Measurements from ENCODE around the gene GPR87.

GPR87 gene, protein sequence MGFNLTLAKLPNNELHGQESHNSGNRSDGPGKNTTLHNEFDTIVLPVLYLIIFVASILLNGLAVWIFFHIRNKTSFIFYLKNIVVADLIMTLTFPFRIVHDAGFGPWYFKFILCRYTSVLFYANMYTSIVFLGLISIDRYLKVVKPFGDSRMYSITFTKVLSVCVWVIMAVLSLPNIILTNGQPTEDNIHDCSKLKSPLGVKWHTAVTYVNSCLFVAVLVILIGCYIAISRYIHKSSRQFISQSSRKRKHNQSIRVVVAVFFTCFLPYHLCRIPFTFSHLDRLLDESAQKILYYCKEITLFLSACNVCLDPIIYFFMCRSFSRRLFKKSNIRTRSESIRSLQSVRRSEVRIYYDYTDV

DNA sequence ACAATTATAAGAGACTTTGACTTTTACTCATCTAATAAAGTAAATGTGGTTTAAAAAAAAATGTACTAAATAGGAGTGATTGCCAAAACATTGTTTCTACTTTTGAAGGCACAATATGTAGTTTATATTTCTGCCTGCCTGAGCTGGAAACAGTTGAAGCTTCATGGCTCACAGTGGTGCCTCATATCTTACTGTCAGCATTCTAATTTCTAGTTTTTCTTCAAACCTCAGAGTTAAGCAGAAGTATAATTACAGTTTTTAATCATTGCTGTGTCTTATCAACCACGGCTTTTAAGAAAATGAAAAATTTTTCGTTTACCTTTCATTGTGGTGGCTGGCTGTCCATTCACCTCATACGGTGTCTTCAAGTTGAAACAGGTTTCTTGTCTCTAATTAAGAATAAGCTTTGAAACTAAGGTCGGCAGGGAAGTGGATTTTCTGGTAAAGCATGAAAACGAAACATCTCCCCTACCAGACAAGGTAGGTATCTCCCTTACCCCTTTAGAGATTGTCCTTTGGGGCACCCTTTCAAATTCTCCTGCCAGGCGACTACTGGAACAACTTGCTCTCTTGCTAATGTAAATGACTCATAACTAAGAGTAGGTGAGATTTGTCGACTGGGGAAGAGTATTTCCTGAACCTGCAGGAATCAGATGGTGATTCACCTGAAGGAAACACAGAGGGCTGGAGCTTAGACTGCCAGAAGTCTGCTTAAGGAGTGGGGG, at the start of gene GPR87:
TSS of gene GPR87 (minus strand) at position 554 of the 725 bp plus-strand sequence. CDS start 16,720 bp downstream, outside the sequence.
- Histone ChIP-seq H3K9ac (ENCODE audit: low read length in 2 of 2) (no peak within 1 kb of the TSS), H3K27me3 (ENCODE audit: control insufficient read depth in 1 of 2, insufficient read depth in 2 of 2, low read length in 2 of 2) (no peaks in the 10 kb centered on the region), H3K4me1 (ENCODE audit: control insufficient read depth, insufficient read depth, low read length) (no peaks in the 10 kb centered on the region), H3K36me3 (ENCODE audit: control insufficient read depth in 2 of 2, insufficient read depth in 2 of 2, low read length in 2 of 2) (no peaks in the 10 kb centered on the region), H3K9me3 (ENCODE audit: control insufficient read depth in 2 of 2, low read length in 2 of 2) (no peaks in the 10 kb centered on the region), H3K4me3 (ENCODE audit: low read length in 2 of 2) (no peak within 1 kb of the TSS), H3K27ac (ENCODE audit: low read length) (no peak within 1 kb of the TSS)

DNA sequence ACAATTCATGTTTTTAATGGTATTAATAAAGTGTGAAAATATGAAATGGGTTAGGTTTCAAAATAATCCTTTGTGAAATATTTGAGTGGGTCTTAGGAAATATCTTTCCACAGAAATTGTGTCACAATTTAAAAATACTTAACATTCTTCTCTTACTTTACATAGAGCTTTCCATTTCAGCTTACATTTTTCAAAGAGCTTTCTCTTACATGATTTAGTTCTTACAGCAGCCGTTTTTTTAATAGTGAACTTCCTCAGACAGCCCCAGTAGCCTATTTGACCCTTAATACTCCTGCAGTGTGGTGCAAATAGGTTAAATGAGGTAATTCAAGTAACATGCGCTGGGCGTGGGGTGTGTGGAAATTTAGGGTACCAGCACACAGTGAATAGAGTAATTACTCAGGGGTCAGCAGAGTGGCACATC, 46.1 kb upstream of the GPR87 start:
- Histone ChIP-seq H3K27me3 (ENCODE audit: control insufficient read depth in 1 of 2, insufficient read depth in 2 of 2, low read length in 2 of 2) (no peaks in the 10 kb centered on the region), H3K4me3 (ENCODE audit: low read length in 2 of 2) (no peak overlapping the region), H3K27ac (ENCODE audit: low read length) (no peak overlapping the region), H3K9me3 (ENCODE audit: control insufficient read depth in 2 of 2, low read length in 2 of 2) (no peaks in the 10 kb centered on the region), H3K4me1 (ENCODE audit: control insufficient read depth, insufficient read depth, low read length) (no peaks in the 10 kb centered on the region), H3K9ac (ENCODE audit: low read length in 2 of 2) (no peak overlapping the region), H3K36me3 (ENCODE audit: control insufficient read depth in 2 of 2, insufficient read depth in 2 of 2, low read length in 2 of 2) (no peaks in the 10 kb centered on the region)

DNA sequence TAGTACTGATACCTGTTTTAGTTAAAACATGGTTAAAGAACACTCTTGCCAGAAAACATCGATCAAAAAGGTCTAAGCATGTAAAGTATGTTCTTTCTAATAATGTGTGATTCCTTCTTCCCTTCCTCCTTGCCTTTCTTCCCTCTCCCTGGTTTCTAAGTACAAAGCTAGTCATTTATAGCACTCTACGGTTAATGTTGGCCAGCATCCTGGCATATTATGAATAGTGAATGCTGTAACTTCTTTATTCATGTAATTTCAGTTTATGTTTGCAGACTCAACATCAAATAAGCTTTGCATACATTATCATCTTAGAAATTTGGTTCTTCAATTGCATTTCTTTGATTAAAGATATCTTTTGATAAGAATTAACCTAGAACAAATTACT, 40.8 kb upstream of the GPR87 start:
- Histone ChIP-seq H3K4me1 (ENCODE audit: control insufficient read depth, insufficient read depth, low read length) (no peaks in the 10 kb centered on the region), H3K4me3 (ENCODE audit: low read length in 2 of 2) (no peak overlapping the region), H3K27me3 (ENCODE audit: control insufficient read depth in 1 of 2, insufficient read depth in 2 of 2, low read length in 2 of 2) (no peaks in the 10 kb centered on the region), H3K9me3 (ENCODE audit: control insufficient read depth in 2 of 2, low read length in 2 of 2) (no peaks in the 10 kb centered on the region), H3K27ac (ENCODE audit: low read length) (no peak overlapping the region), H3K36me3 (ENCODE audit: control insufficient read depth in 2 of 2, insufficient read depth in 2 of 2, low read length in 2 of 2) (no peaks in the 10 kb centered on the region), H3K9ac (ENCODE audit: low read length in 2 of 2) (no peak overlapping the region)

DNA sequence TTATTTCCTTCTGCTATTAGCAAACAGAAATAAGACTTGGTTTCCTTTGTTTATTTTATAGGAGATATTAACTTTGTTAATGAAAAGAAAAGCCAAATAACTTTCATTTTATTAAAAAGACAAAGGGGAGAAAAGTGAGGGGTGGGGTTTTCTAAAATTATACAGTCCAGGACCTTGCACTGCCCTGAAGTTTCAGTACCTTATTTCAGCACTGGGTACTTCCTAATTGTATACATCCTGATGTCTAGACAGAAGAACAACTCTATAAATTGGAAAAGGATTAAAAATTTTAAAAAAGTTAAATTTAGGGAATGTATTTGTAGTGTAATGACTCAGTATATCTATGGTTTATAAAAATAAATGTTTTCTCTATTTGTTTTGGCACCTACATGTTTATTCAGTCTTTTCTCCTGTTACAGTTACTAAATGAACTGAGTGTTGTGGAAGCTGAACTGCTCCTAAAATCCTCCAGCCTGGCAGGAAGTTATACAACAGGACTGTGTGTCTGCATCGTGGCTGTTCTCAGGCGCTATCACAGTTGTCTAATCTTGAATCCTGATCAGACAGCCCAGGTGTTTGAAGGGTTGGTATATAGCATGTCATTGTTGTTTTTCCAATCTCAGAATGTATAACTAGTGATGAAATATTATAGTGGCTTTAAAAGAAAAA, 40.3 kb upstream of the GPR87 start:
- Histone ChIP-seq H3K36me3 (ENCODE audit: control insufficient read depth in 2 of 2, insufficient read depth in 2 of 2, low read length in 2 of 2) (no peaks in the 10 kb centered on the region), H3K4me1 (ENCODE audit: control insufficient read depth, insufficient read depth, low read length) (no peaks in the 10 kb centered on the region), H3K9me3 (ENCODE audit: control insufficient read depth in 2 of 2, low read length in 2 of 2) (no peaks in the 10 kb centered on the region), H3K4me3 (ENCODE audit: low read length in 2 of 2) (no peak overlapping the region), H3K27ac (ENCODE audit: low read length) (no peak overlapping the region), H3K27me3 (ENCODE audit: control insufficient read depth in 1 of 2, insufficient read depth in 2 of 2, low read length in 2 of 2) (no peaks in the 10 kb centered on the region), H3K9ac (ENCODE audit: low read length in 2 of 2) (no peak overlapping the region)

DNA sequence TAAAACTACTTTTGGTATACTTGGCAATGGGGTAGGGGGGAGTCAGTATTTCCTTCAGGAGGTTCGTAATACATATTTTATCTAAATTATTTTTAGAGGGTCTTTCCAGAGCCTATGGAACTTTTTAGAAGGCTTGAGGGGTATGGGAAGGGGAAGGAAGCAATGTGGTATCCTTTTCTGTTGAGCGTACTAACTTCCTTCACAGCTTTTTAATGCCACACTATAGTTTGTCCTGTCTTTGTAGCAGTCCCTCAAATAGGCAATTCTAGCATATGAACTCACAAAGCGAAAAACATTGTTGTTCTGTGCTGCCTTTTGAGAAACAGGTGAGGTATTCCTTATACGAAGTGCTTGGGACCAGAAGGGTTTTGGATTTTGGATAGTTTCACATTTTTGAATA, 35.0 kb upstream of the GPR87 start:
- no peaks in the 10 kb centered on the region for H3K27me3 ChIP-seq (ENCODE audit: control insufficient read depth in 1 of 2, insufficient read depth in 2 of 2, low read length in 2 of 2)
- no peak overlapping the region for H3K4me3 ChIP-seq (ENCODE audit: low read length in 2 of 2)
- H3K36me3 ChIP-seq (ENCODE audit: control insufficient read depth in 2 of 2, insufficient read depth in 2 of 2, low read length in 2 of 2) = no peaks in the 10 kb centered on the region
- no peaks in the 10 kb centered on the region for H3K9me3 ChIP-seq (ENCODE audit: control insufficient read depth in 2 of 2, low read length in 2 of 2)
- H3K4me1 ChIP-seq (ENCODE audit: control insufficient read depth, insufficient read depth, low read length) = no peaks in the 10 kb centered on the region
- no peak overlapping the region for H3K27ac ChIP-seq (ENCODE audit: low read length)
- H3K9ac ChIP-seq (ENCODE audit: low read length in 2 of 2) = no peak overlapping the region

DNA sequence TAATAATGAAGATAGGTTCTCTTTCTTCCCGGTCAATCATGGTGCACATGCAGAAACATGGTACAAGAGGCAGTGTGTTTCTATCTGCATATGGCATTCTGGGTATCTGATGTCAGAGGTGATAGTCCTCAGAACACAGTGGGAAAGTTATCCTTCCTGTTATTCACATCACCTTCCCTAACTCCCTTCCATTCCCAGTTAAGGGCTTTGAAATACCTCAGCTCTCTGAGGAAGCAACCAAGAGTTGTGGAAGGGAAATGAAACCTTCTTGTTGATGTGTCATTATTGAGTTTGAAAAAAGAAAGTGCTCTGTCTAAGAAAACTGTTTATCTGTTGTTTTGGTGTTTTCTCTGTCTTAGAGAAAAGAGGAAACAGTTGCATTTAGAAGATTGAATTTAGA, 34.6 kb upstream of the GPR87 start:
- Histone ChIP-seq H3K4me1 (ENCODE audit: control insufficient read depth, insufficient read depth, low read length) (no peaks in the 10 kb centered on the region), H3K4me3 (ENCODE audit: low read length in 2 of 2) (no peak overlapping the region), H3K27me3 (ENCODE audit: control insufficient read depth in 1 of 2, insufficient read depth in 2 of 2, low read length in 2 of 2) (no peaks in the 10 kb centered on the region), H3K27ac (ENCODE audit: low read length) (no peak overlapping the region), H3K9ac (ENCODE audit: low read length in 2 of 2) (no peak overlapping the region), H3K36me3 (ENCODE audit: control insufficient read depth in 2 of 2, insufficient read depth in 2 of 2, low read length in 2 of 2) (no peaks in the 10 kb centered on the region), H3K9me3 (ENCODE audit: control insufficient read depth in 2 of 2, low read length in 2 of 2) (no peaks in the 10 kb centered on the region)

DNA sequence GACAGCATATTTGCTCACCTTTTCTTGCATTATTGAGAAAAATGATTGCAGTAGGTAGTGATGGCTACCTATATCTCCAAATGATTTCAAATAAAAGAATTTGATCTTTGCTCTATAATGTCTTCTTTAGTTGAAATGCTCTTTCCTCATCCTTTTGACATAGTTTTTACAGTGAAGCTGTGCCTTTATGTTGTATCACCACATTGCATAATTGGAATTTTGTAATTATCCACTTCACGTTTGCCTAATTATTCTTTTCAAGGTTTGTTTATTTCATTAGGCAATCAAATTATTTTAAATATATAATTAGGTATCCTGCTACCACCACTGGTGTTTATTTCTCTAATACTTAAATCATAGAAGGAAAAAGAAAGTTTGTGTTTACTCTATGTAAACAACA, 34.0 kb upstream of the GPR87 start:
- Histone ChIP-seq H3K27me3 (ENCODE audit: control insufficient read depth in 1 of 2, insufficient read depth in 2 of 2, low read length in 2 of 2) (no peaks in the 10 kb centered on the region), H3K9me3 (ENCODE audit: control insufficient read depth in 2 of 2, low read length in 2 of 2) (no peaks in the 10 kb centered on the region), H3K9ac (ENCODE audit: low read length in 2 of 2) (no peak overlapping the region), H3K4me1 (ENCODE audit: control insufficient read depth, insufficient read depth, low read length) (no peaks in the 10 kb centered on the region), H3K27ac (ENCODE audit: low read length) (no peak overlapping the region), H3K4me3 (ENCODE audit: low read length in 2 of 2) (no peak overlapping the region), H3K36me3 (ENCODE audit: control insufficient read depth in 2 of 2, insufficient read depth in 2 of 2, low read length in 2 of 2) (no peaks in the 10 kb centered on the region)

DNA sequence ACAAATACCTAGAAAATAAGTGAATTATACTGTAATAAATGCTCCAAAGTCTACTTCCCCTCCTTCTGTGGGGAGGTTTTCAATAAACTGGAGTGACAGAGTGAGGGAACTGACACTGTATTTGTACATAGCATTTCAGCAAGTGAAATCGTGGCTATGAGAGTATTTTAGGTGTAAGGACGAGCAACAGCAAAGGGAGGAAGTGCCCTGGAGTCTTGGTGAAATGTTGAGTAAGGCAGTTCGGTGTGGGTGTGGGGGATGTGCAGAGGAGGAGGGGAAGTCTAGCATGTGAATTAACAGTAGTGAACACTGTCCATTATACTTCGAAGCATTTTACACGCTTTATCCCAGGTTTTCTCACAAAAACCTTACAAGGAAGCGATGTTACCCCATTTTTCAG, 30.8 kb upstream of the GPR87 start:
- Histone ChIP-seq H3K27ac (ENCODE audit: low read length) (no peak overlapping the region), H3K9ac (ENCODE audit: low read length in 2 of 2) (no peak overlapping the region), H3K36me3 (ENCODE audit: control insufficient read depth in 2 of 2, insufficient read depth in 2 of 2, low read length in 2 of 2) (no peaks in the 10 kb centered on the region), H3K9me3 (ENCODE audit: control insufficient read depth in 2 of 2, low read length in 2 of 2) (no peaks in the 10 kb centered on the region), H3K4me3 (ENCODE audit: low read length in 2 of 2) (no peak overlapping the region), H3K4me1 (ENCODE audit: control insufficient read depth, insufficient read depth, low read length) (no peaks in the 10 kb centered on the region), H3K27me3 (ENCODE audit: control insufficient read depth in 1 of 2, insufficient read depth in 2 of 2, low read length in 2 of 2) (no peaks in the 10 kb centered on the region)

DNA sequence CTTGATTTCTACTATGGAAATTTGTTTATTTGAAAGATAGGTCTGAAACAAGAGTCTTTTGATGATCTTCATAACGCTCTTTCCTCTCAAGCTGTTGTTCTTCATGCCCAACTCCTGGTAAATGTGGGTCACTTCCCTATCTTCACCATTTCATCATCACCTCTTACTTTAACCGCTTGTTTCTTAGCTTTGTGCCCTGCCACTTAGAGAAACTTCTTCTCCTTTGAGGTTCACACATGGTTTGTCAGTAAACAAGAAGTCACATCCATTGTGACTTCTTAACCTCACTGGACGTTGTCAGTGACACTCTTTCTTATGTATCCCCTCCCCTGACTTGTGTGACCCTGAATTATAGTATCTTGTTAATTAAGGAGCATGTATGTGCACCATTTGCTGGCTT, 29.7 kb upstream of the GPR87 start:
- Histone ChIP-seq H3K27ac (ENCODE audit: low read length) (no peak overlapping the region), H3K9me3 (ENCODE audit: control insufficient read depth in 2 of 2, low read length in 2 of 2) (no peaks in the 10 kb centered on the region), H3K4me3 (ENCODE audit: low read length in 2 of 2) (peak overlapping the region in 1 of 2 donors; percentile 22), H3K27me3 (ENCODE audit: control insufficient read depth in 1 of 2, insufficient read depth in 2 of 2, low read length in 2 of 2) (no peaks in the 10 kb centered on the region), H3K4me1 (ENCODE audit: control insufficient read depth, insufficient read depth, low read length) (no peaks in the 10 kb centered on the region), H3K9ac (ENCODE audit: low read length in 2 of 2) (no peak overlapping the region), H3K36me3 (ENCODE audit: control insufficient read depth in 2 of 2, insufficient read depth in 2 of 2, low read length in 2 of 2) (no peaks in the 10 kb centered on the region)

DNA sequence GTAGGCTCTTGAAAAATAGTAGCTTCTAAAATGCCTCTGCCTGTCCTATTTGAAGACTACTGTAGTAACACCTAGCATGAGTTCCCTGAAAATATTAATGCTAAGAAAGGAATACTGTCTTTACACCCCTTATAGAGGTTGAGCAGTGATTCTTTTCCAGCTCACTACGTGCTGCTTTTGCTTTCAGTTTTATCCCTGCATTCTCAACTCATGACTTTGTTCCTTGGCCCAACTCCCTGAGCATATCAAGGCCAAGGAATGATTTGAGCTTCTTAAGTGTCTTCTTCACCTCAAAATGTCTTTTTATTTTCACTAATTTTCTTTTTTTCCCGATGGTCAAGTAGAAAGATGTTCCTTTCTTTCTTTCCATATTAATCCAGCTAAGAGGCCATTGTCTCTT, 29.2 kb upstream of the GPR87 start:
- no peaks in the 10 kb centered on the region for H3K9me3 ChIP-seq (ENCODE audit: control insufficient read depth in 2 of 2, low read length in 2 of 2)
- no peak overlapping the region for H3K27ac ChIP-seq (ENCODE audit: low read length)
- H3K36me3 ChIP-seq (ENCODE audit: control insufficient read depth in 2 of 2, insufficient read depth in 2 of 2, low read length in 2 of 2) = no peaks in the 10 kb centered on the region
- H3K4me1 ChIP-seq (ENCODE audit: control insufficient read depth, insufficient read depth, low read length) = no peaks in the 10 kb centered on the region
- peak overlapping the region; percentile 22 to 23 for H3K4me3 ChIP-seq (ENCODE audit: low read length in 2 of 2)
- no peaks in the 10 kb centered on the region for H3K27me3 ChIP-seq (ENCODE audit: control insufficient read depth in 1 of 2, insufficient read depth in 2 of 2, low read length in 2 of 2)
- H3K9ac ChIP-seq (ENCODE audit: low read length in 2 of 2) = no peak overlapping the region
